Islet of Langerhans (tissue), 1 donor: ENCODE results near the gene BTN3A1.
A peak's percentile ranks its signal among the peaks of the same experiment; 100 is the strongest.
"Not testable (repeated sequence)": the region's sequence is repeated elsewhere in the genome, so short reads cannot be mapped to it uniquely, and the experiment has no call there.

Source experiments
- FAIRE-seq: peaks from one replicate; lab custom pipeline; 2011; peaks lifted over from hg19 to GRCh38; lab: Jason Lieb, UNC

BTN3A1 gene

GRCh38 chr6:26415036-26415614 lies 13.1 kb downstream of the BTN3A1 start:
- FAIRE-seq, result no peak

- no peak for FAIRE-seq
Measured at GRCh38 chr6:26415791-26416190, 13.7 kb downstream of the BTN3A1 start.

- no peak for FAIRE-seq
Measured at GRCh38 chr6:26416288-26416687, 14.2 kb downstream of the BTN3A1 start.

GRCh38 chr6:26418077-26418476 lies 16.0 kb downstream of the BTN3A1 start:
- not testable (repeated sequence) for FAIRE-seq

GRCh38 chr6:26418795-26419194 lies 16.7 kb downstream of the BTN3A1 start:
- not testable (repeated sequence) for FAIRE-seq

- FAIRE-seq, result no peak
Measured at GRCh38 chr6:26420688-26421171, 18.7 kb downstream of the BTN3A1 start.

GRCh38 chr6:26421259-26422144 lies 19.4 kb downstream of the BTN3A1 start:
- FAIRE-seq, result peak; percentile 97

- no peak for FAIRE-seq
Measured at GRCh38 chr6:26422329-26422728, 20.3 kb downstream of the BTN3A1 start.

GRCh38 chr6:26426691-26427450 lies 24.8 kb downstream of the BTN3A1 start:
- FAIRE-seq, result no peak

GRCh38 chr6:26427451-26427809 lies 25.4 kb downstream of the BTN3A1 start:
- no peak for FAIRE-seq

GRCh38 chr6:26428206-26428605 lies 26.1 kb downstream of the BTN3A1 start:
- FAIRE-seq, result no peak

- FAIRE-seq, result no peak
Measured at GRCh38 chr6:26430787-26431186, 28.7 kb downstream of the BTN3A1 start.

- FAIRE-seq, result no peak
Measured at GRCh38 chr6:26431258-26432172, 29.4 kb downstream of the BTN3A1 start.

GRCh38 chr6:26432627-26433201 lies 30.6 kb downstream of the BTN3A1 start:
- FAIRE-seq, result no peak

GRCh38 chr6:26433680-26434079 lies 31.6 kb downstream of the BTN3A1 start:
- FAIRE-seq, result not testable (repeated sequence)

- FAIRE-seq, result no peak
Measured at GRCh38 chr6:26436018-26436417, 33.9 kb downstream of the BTN3A1 start.

- FAIRE-seq, result no peak
Measured at GRCh38 chr6:26437550-26437949, 35.5 kb downstream of the BTN3A1 start.

GRCh38 chr6:26438000-26438399 lies 35.9 kb downstream of the BTN3A1 start:
- no peak for FAIRE-seq

GRCh38 chr6:26439151-26440125 lies 37.4 kb downstream of the BTN3A1 start:
- no peak for FAIRE-seq

GRCh38 chr6:26440977-26441358 lies 38.9 kb downstream of the BTN3A1 start:
- FAIRE-seq, result no peak
